HepG2 (cell line): ENCODE measurements around the gene STIM1. TPM values are rescaled to one million over a fixed set of nuclear protein-coding genes. Genes with fewer than 3 reads are reported as not detected.

Source experiments
- CCAR2 ChIP-seq: fragments of 200-400 bp; formaldehyde crosslinking; optimal IDR thresholded peaks from 2 replicates; pipeline ENCODE3; 2018; ENCODE audit warnings: low read depth, mild to moderate bottlenecking, low read length, moderate library complexity
- FLYWCH1 ChIP-seq: sonication (generic); formaldehyde crosslinking; IDR thresholded peaks from 2 replicates; pipeline ENCODE4 v1.8.1; 2023; ENCODE audit warnings: mild to moderate bottlenecking, missing genetic modification reagents
- FOSL2 ChIP-seq: sonication (generic); formaldehyde crosslinking; IDR thresholded peaks from 2 replicates; pipeline ENCODE4 v1.4.0; 2020; ENCODE audit warnings: missing genetic modification reagents
- FOXC1 ChIP-seq: sonication (generic); formaldehyde crosslinking; IDR thresholded peaks from 2 replicates; pipeline ENCODE4 v1.8.0; 2022; ENCODE audit warnings: mild to moderate bottlenecking, missing genetic modification reagents, borderline replicate concordance
- HINFP ChIP-seq: sonication (generic); formaldehyde crosslinking; IDR thresholded peaks from 2 replicates; pipeline ENCODE4 v1.4.0; 2020; ENCODE audit warnings: low read depth, mild to moderate bottlenecking, missing genetic modification reagents
- HIVEP1 ChIP-seq: sonication (generic); formaldehyde crosslinking; IDR thresholded peaks from 2 replicates; pipeline ENCODE4 v1.4.0; 2020; ENCODE audit warnings: mild to moderate bottlenecking, missing genetic modification reagents
- IKZF4 ChIP-seq: sonication (generic); formaldehyde crosslinking; IDR thresholded peaks from 2 replicates; pipeline ENCODE4 v1.5.1; 2020; ENCODE audit warnings: borderline replicate concordance, mild to moderate bottlenecking, low read depth, missing genetic modification reagents; ENCODE audit errors: not compliant biosample characterization
- KDM1A ChIP-seq: IDR thresholded peaks from 2 replicates; pipeline ENCODE4 v1.6.1; 2016; ENCODE audit warnings: missing compliant biosample characterization
- KLF15 ChIP-seq: sonication (generic); formaldehyde crosslinking; IDR thresholded peaks from 2 replicates; pipeline ENCODE4 v1.8.1; 2023; ENCODE audit warnings: borderline replicate concordance, mild to moderate bottlenecking, inconsistent platforms, missing genetic modification reagents, mixed read lengths
- KLF16 ChIP-seq, 2 experiments: sonication (generic) in 1 of 2; formaldehyde crosslinking in 1 of 2; IDR thresholded peaks; 2 replicates each; pipeline versions ENCODE4 v1.6.1 to v1.8.0; 2016 to 2023; ENCODE audit warnings: missing genetic modification reagents in 2 of 2, missing compliant biosample characterization in 1 of 2
- MED8 ChIP-seq: sonication (generic); formaldehyde crosslinking; IDR thresholded peaks from 2 replicates; pipeline ENCODE4 v1.8.1; 2023; ENCODE audit warnings: mild to moderate bottlenecking, missing genetic modification reagents; ENCODE audit not compliant: insufficient replicate concordance
- NFAT5 ChIP-seq: sonication (generic); formaldehyde crosslinking; IDR thresholded peaks from 2 replicates; pipeline ENCODE4 v1.4.0; 2020; ENCODE audit warnings: missing genetic modification reagents
- PBX3 ChIP-seq: sonication (generic); formaldehyde crosslinking; IDR thresholded peaks from 2 replicates; pipeline ENCODE4 v1.8.1; 2023; ENCODE audit warnings: missing genetic modification reagents, inconsistent platforms, borderline replicate concordance
- PHF5A ChIP-seq: IDR thresholded peaks from one replicate; pipeline ENCODE4 v1.6.1; 2018; ENCODE audit warnings: low read depth, missing genetic modification reagents; ENCODE audit not compliant: unreplicated experiment
- SMAD1 ChIP-seq: sonication (generic); formaldehyde crosslinking; IDR thresholded peaks from 2 replicates; pipeline ENCODE4 v1.4.0; 2020; ENCODE audit warnings: missing genetic modification reagents, low read depth, mild to moderate bottlenecking, borderline replicate concordance
- ZFP37 ChIP-seq: sonication (generic); formaldehyde crosslinking; IDR thresholded peaks from 2 replicates; pipeline ENCODE4 v1.4.0; 2020; ENCODE audit warnings: missing genetic modification reagents, borderline replicate concordance
- ZGPAT ChIP-seq: IDR thresholded peaks from 2 replicates; pipeline ENCODE4 v1.6.1; 2016; ENCODE audit warnings: mild to moderate bottlenecking
- ZIK1 ChIP-seq: sonication (generic); formaldehyde crosslinking; IDR thresholded peaks from 2 replicates; pipeline ENCODE4 v1.5.0; 2020; ENCODE audit warnings: mild to moderate bottlenecking, low read depth, missing genetic modification reagents, borderline replicate concordance
- ZNF816 ChIP-seq: sonication (generic); formaldehyde crosslinking; IDR thresholded peaks from 2 replicates; pipeline ENCODE4 v1.8.0; 2022; ENCODE audit warnings: missing genetic modification reagents, mild to moderate bottlenecking, borderline replicate concordance
- ZNF850 ChIP-seq: sonication (generic); formaldehyde crosslinking; conservative IDR thresholded peaks from 2 replicates; pipeline ENCODE4 v1.9.0; 2021; ENCODE audit warnings: mild to moderate bottlenecking, missing genetic modification reagents
- polyA plus RNA-seq, 8 experiments: library from polyadenylated mRNA; depleted of rRNA in 3 of 8; stranded (reverse) in 7 of 8; unstranded in 1 of 8; fragments of >200 nt; fragmentation: Illumina TruSeq in 4 of 8; extraction: Trizol in 4 of 8; gene quantifications; 2 replicates each; pipeline versions ENCODE4 v1.2.1 to v1.2.3, GENCODE V29; 2011 to 2016; ENCODE audit warnings: low read depth in 4 of 8, missing spikeins in 1 of 8, mixed read lengths in 1 of 8; ENCODE audit not compliant: insufficient read depth in 1 of 8
- total RNA-seq, 5 experiments: library from RNA; depleted of rRNA; stranded (reverse); fragments of >200 nt; fragmentation: Illumina TruSeq; extraction: Trizol; gene quantifications; 2 replicates each; pipeline ENCODE4 v1.2.3, GENCODE V29; 2016; ENCODE audit warnings: low read depth in 1 of 5

Gene STIM1
- total and polyA plus RNA-seq, 2 of the 13 experiments (the other 11 are each of a cell fraction or from before 2014, with no cell fraction given), result 19.2 to 28.5 TPM

- TF ChIP-seq NFAT5 (CRISPR knock-in tag) (no peak), ZNF850 (no peak), ZNF816 (no peak), PHF5A (CRISPR knock-in tag) (no peak), HINFP (CRISPR knock-in tag) (no peak), SMAD1 (CRISPR knock-in tag) (no peak), ZFP37 (CRISPR knock-in tag) (no peak), KLF15 (CRISPR knock-in tag) (no peak), ZGPAT (no peak), KDM1A (CRISPR knock-in tag) (peak; percentile 32; the same call in 1 of the 2 replicates), PBX3 (no peak), FLYWCH1 (CRISPR knock-in tag) (no peak), KLF16 (CRISPR knock-in tag; IDR thresholded peaks at IDR 0.05) (0 out of 4 replicates have a peak, but pooled peaks of 1 of the 2 experiments have one; percentile 24), HIVEP1 (no peak), IKZF4 (CRISPR knock-in tag) (no peak), FOSL2 (peak; percentile 31; the same call in 1 of the 2 replicates), FOXC1 (CRISPR knock-in tag) (no peak), CCAR2 (no peak), ZIK1 (CRISPR knock-in tag) (no peak), MED8 (CRISPR knock-in tag) (no peak)
These were observed 10.7 kb downstream of the STIM1 start (continued) for GRCh38 chr11:3866206-3866605.
